Transverse colon (tissue), 4 donors: ENCODE measurements around the gene JMJD6.

Source experiments
- POLR2AphosphoS5 ChIP-seq, 3 donors: sonication (generic); formaldehyde crosslinking; IDR thresholded peaks; one replicate each; pipeline ENCODE4 v1.6.1; 2016; ENCODE audit warnings: antibody characterized with exemption in 3 of 3
- TF ChIP-seq, protein P1 (sequence below), 5 experiments: fragments of 200-600 bp in 3 of 5; fragments of 450-650 bp in 2 of 5; sonication (generic) in 3 of 5; IDR thresholded peaks; 1 replicate in 2 of 5; 2 replicates in 3 of 5; pipeline ENCODE4 v1.5.1; 2016 to 2017; ENCODE audit warnings: antibody characterized with exemption in 5 of 5, inconsistent platforms in 3 of 5, mild to moderate bottlenecking in 2 of 5, moderate library complexity in 1 of 5

DNA sequence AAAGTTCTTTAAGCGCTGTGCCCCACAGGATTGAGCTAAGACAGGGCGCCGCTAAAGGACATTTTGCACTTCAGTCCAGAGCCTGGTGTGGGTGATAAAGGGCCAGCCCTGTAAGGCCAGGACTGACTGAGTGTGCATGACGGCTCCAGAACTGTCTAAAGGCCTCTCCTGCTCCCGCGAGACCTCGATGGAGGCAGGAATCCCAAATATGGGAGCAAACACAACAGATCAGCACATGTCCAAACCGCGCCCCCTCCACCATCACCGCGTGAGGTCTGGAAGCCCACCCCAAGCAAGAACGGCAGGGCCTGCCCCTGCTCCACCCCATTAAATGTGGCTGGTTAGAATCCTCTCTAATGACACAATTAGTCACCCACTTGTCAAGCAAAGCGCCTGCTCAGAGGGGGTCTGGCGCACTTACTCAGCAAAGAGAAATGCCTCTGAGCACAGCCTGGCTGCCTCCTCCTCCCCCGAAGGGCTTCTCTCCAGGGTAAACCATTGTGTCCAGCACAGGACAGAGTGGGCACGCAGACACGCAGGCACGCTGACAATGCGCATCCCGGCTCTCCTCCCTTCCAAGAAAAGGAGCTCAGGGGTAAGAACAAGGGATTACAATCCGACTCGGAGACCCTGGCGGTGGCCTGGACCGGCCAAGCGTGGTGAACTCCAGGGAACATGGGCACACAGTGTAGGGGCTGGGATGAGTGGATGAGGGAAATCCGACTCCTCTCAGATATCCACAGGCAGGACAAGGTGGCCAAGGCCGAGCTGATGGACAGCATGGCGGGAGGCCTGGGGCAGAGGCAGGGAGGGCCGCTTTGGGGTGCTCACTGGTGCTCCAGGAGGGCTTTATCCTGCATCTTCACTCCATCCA, 17.1 kb downstream of the JMJD6 start:
- TF ChIP-seq, protein P1, sequence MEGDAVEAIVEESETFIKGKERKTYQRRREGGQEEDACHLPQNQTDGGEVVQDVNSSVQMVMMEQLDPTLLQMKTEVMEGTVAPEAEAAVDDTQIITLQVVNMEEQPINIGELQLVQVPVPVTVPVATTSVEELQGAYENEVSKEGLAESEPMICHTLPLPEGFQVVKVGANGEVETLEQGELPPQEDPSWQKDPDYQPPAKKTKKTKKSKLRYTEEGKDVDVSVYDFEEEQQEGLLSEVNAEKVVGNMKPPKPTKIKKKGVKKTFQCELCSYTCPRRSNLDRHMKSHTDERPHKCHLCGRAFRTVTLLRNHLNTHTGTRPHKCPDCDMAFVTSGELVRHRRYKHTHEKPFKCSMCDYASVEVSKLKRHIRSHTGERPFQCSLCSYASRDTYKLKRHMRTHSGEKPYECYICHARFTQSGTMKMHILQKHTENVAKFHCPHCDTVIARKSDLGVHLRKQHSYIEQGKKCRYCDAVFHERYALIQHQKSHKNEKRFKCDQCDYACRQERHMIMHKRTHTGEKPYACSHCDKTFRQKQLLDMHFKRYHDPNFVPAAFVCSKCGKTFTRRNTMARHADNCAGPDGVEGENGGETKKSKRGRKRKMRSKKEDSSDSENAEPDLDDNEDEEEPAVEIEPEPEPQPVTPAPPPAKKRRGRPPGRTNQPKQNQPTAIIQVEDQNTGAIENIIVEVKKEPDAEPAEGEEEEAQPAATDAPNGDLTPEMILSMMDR (IDR thresholded peaks at IDR 0.05): no peak
- peak; percentile 74 to 78 (median 78) for TF ChIP-seq POLR2AphosphoS5 (IDR thresholded peaks at IDR 0.05)
